OCI-LY3 (cell line): Measurements from ENCODE around the gene EPHA3.

Experiments
- EZH2phosphoT487 ChIP-seq: fragments of 200-600 bp; shearing (Covaris generic); IDR thresholded peaks from 2 replicates; pipeline ENCODE4 v1.6.1; 2018; ENCODE audit warnings: antibody characterized with exemption, mixed run types, low read depth
- TF ChIP-seq, protein P1 (sequence below): fragments of 200-600, 300-600 bp; sonication (generic); IDR thresholded peaks from 2 replicates; pipeline ENCODE4 v1.5.1; 2014; ENCODE audit warnings: antibody characterized with exemption, low read length, low read depth

DNA sequence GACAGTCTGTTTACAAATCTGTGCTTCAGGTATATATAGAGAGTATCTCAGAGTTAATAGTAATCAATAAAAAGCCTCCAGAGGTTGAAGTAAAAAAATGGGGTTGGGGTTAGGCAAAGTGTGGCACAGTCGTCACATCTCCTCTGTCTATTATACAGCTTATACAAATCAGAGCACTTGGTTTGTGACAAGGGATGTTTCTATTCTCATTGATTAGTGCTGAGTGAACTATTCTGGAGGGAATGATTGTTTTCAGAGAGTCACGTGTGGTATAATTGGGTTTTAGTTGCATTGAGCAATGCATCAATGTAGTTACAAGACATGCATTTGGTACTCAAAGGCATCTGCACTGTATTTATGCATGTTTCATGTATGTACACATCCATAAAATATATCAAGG, 172.9 kb downstream of the EPHA3 start:
- TF ChIP-seq, protein P1, sequence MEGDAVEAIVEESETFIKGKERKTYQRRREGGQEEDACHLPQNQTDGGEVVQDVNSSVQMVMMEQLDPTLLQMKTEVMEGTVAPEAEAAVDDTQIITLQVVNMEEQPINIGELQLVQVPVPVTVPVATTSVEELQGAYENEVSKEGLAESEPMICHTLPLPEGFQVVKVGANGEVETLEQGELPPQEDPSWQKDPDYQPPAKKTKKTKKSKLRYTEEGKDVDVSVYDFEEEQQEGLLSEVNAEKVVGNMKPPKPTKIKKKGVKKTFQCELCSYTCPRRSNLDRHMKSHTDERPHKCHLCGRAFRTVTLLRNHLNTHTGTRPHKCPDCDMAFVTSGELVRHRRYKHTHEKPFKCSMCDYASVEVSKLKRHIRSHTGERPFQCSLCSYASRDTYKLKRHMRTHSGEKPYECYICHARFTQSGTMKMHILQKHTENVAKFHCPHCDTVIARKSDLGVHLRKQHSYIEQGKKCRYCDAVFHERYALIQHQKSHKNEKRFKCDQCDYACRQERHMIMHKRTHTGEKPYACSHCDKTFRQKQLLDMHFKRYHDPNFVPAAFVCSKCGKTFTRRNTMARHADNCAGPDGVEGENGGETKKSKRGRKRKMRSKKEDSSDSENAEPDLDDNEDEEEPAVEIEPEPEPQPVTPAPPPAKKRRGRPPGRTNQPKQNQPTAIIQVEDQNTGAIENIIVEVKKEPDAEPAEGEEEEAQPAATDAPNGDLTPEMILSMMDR = no peak
- TF ChIP-seq EZH2phosphoT487 = no peak
